Endothelial cell of umbilical vein (primary cell): Measurements from ENCODE around the gene BCL2.

Source experiments
- MYC ChIP-seq: IDR thresholded peaks from one replicate; pipeline ENCODE4 v1.6.1; 2011; ENCODE audit warnings: mild to moderate bottlenecking, low read depth, low read length
- TF ChIP-seq, protein P1 (sequence below), 2 donors: IDR thresholded peaks; 1 replicate in 1 of 2; 2 replicates in 1 of 2; pipeline ENCODE4 v1.5.1; 2011; ENCODE audit warnings: low read length in 2 of 2, mild to moderate bottlenecking in 2 of 2, moderate library complexity in 2 of 2, control low read depth in 1 of 2, inconsistent platforms in 1 of 2, low read depth in 1 of 2; ENCODE audit not compliant: insufficient read depth in 1 of 2; ENCODE audit errors: extremely low read depth in 1 of 2

DNA sequence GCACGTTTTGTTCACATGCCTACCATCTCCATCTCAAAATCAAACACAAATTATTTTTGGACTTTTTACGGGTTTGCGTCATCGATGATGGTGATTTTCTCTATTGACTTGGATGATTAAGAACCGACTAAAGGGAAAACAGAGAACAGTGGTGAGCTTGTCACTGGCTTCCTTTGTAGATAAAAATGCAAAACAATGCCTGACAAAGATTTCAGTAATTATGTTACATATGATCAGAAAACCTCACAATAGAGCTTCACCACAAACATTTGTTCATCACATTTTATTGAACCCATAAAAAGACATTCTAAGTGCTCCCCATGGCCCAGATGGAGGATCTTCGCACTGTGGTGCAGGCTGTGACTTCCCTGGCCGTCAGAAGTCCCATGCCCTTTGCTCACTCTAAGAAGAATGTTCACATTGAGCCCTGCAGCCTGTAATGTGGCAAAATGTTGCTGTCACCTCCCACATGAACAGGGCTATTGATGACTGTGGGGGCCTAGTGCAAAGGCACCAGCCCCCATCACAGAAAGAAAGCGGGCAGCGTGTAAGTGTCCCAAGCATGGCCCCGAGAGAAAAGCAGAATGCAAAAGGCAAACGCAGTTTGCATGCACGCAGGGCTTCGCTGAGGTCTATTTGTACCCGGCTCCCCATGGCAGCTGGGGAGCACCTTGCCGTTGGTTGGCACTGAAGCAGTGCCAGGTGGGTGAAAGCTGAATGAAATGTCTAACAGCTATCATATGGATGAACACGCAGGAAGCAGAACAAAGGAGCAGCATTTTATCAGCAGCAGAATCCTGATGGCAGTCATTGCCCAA, 60.6 kb downstream of the BCL2 start:
- TF ChIP-seq, protein P1, sequence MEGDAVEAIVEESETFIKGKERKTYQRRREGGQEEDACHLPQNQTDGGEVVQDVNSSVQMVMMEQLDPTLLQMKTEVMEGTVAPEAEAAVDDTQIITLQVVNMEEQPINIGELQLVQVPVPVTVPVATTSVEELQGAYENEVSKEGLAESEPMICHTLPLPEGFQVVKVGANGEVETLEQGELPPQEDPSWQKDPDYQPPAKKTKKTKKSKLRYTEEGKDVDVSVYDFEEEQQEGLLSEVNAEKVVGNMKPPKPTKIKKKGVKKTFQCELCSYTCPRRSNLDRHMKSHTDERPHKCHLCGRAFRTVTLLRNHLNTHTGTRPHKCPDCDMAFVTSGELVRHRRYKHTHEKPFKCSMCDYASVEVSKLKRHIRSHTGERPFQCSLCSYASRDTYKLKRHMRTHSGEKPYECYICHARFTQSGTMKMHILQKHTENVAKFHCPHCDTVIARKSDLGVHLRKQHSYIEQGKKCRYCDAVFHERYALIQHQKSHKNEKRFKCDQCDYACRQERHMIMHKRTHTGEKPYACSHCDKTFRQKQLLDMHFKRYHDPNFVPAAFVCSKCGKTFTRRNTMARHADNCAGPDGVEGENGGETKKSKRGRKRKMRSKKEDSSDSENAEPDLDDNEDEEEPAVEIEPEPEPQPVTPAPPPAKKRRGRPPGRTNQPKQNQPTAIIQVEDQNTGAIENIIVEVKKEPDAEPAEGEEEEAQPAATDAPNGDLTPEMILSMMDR (IDR thresholded peaks at IDR 0.05; ENCODE audit: extremely low read depth in 1 of 2, insufficient read depth in 1 of 2, low read depth in 1 of 2, low read length in 2 of 2): no peak
- no peak for TF ChIP-seq MYC
